Measurements from ENCODE around the gene BRICD5.

The BRICD5 gene

GRCh38 chr16:2237493-2238149 is 27.0 kb upstream of the BRICD5 start:
- DNase-seq (ENCODE audit: low read depth): no peak

GRCh38 chr16:2237102-2237482 is 26.4 kb upstream of the BRICD5 start:
- no peak for DNase-seq (ENCODE audit: low read depth)

GRCh38 chr16:2236337-2237101 is 25.9 kb upstream of the BRICD5 start, which contains the start of gene DNASE1L2:
Gene DNASE1L2 (plus strand): TSS chr16:2236444. CDS start chr16:2236817, 373 bp downstream.
- peak; percentile 50 for DNase-seq (ENCODE audit: low read depth)

GRCh38 chr16:2235695-2236336 is 25.2 kb upstream of the BRICD5 start:
- no peak for DNase-seq (ENCODE audit: low read depth)

GRCh38 chr16:2235234-2235651 is 24.6 kb upstream of the BRICD5 start:
- no peak for DNase-seq (ENCODE audit: low read depth)

- no peak for DNase-seq (ENCODE audit: low read depth)
Observed at GRCh38 chr16:2234813-2235170, 24.1 kb upstream of the BRICD5 start.

- DNase-seq (ENCODE audit: low read depth): no peak
Observed at GRCh38 chr16:2233872-2234812, 23.5 kb upstream of the BRICD5 start.

GRCh38 chr16:2233046-2233775 is 22.5 kb upstream of the BRICD5 start:
- no peak for DNase-seq (ENCODE audit: low read depth)

GRCh38 chr16:2232094-2232990 is 21.7 kb upstream of the BRICD5 start:
- DNase-seq (ENCODE audit: low read depth): no peak

GRCh38 chr16:2231016-2231931 is 20.6 kb upstream of the BRICD5 start:
- DNase-seq (ENCODE audit: low read depth): peak; percentile 45

- DNase-seq (ENCODE audit: low read depth): no peak
Observed at GRCh38 chr16:2230376-2230775, 19.7 kb upstream of the BRICD5 start.

- no peak for DNase-seq (ENCODE audit: low read depth)
Observed at GRCh38 chr16:2229632-2230250, 19.1 kb upstream of the BRICD5 start.

GRCh38 chr16:2229091-2229490 is 18.4 kb upstream of the BRICD5 start:
- no peak for DNase-seq (ENCODE audit: low read depth)

- no peak for DNase-seq (ENCODE audit: low read depth)
Observed at GRCh38 chr16:2228161-2228824, 17.6 kb upstream of the BRICD5 start.

- DNase-seq (ENCODE audit: low read depth): no peak
Observed at GRCh38 chr16:2226918-2227317, 16.3 kb upstream of the BRICD5 start.

- DNase-seq (ENCODE audit: low read depth): peak; percentile 21
Observed at GRCh38 chr16:2226245-2226793, 15.7 kb upstream of the BRICD5 start.

GRCh38 chr16:2223942-2224486 is 13.4 kb upstream of the BRICD5 start:
- peak; percentile 59 for DNase-seq (ENCODE audit: low read depth)
